ENCODE data around the gene ANKS6.

ANKS6 gene

GRCh38 chr9:98714833-98715232 is 81.5 kb downstream of the ANKS6 start:
- TF ChIP-seq POLR2AphosphoS5 (IDR thresholded peaks at IDR 0.05; ENCODE audit: low read depth, low read length), result no peak
- TF ChIP-seq TAF1 (IDR thresholded peaks at IDR 0.05; ENCODE audit: borderline replicate concordance, insufficient read depth, low read length), result no peak
- no peak for TF ChIP-seq REST (IDR thresholded peaks at IDR 0.05; ENCODE audit: insufficient read depth in 1 of 2, low read depth in 2 of 2, low read length in 2 of 2)
- TF ChIP-seq SIN3A (IDR thresholded peaks at IDR 0.05; ENCODE audit: borderline replicate concordance, insufficient read depth, low read length), result no peak
- TF ChIP-seq FOXP2 (optimal IDR thresholded peaks at IDR 0.05; ENCODE audit: borderline replicate concordance, extremely low read depth, extremely low read length, insufficient read depth), result no peak

- TF ChIP-seq POLR2AphosphoS5 (IDR thresholded peaks at IDR 0.05; ENCODE audit: low read depth, low read length) (no peak), TAF1 (IDR thresholded peaks at IDR 0.05; ENCODE audit: borderline replicate concordance, insufficient read depth, low read length) (no peak), REST (IDR thresholded peaks at IDR 0.05; ENCODE audit: insufficient read depth in 1 of 2, low read depth in 2 of 2, low read length in 2 of 2) (no peak), SIN3A (IDR thresholded peaks at IDR 0.05; ENCODE audit: borderline replicate concordance, insufficient read depth, low read length) (no peak), FOXP2 (optimal IDR thresholded peaks at IDR 0.05; ENCODE audit: borderline replicate concordance, extremely low read depth, extremely low read length, insufficient read depth) (no peak)
Measured at GRCh38 chr9:98712987-98713386, 83.4 kb downstream of the ANKS6 start.

DNA sequence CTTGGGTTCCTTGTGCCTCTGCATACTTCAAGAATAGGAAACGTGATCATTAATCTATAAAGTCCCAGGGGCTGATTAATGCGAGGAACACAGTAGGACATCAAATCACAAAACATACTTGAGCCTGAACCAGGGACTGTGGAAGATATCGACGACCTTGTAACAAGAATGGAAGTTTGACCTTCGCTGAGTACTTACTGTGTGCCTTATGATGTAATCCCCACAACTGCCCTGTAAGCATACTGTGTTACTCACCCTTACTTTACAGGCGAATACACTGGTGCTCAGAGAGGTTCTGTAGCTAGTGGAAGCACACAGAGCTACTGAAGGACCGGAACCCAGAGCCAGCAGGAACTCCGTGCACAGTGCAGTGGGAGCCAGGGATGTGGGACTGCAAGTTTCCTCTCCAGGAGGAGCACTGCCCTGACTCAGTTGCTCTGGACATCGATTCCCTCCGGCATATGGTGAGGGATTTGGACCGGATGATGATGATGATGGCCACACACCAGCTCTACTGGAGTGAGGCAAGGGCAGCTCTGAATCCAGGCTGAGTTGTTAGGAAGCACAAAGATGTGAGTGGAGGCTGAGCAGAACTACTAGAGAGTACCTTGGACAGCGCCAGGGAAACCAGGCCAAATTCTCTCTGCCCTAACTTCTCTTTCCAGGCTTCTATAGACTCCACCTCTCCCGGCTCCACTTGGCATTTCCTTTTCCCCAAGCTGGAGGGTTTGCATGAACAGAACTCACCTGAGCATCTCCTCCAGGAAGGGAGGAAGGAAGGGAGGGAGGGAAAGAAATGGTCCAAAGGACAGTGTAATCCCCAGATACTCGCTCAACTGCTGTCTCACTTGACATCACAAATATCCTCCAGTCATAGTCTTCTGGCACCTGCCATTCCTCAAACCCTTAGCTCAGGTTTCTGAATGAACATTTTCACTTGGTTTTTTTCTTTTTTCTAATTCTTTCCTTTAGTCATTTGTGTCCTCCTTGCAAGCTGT is 86.1 kb downstream of the ANKS6 start:
- TF ChIP-seq REST (IDR thresholded peaks at IDR 0.05; ENCODE audit: insufficient read depth in 1 of 2, low read depth in 2 of 2, low read length in 2 of 2) (peak; percentile 88 to 95), POLR2AphosphoS5 (IDR thresholded peaks at IDR 0.05; ENCODE audit: low read depth, low read length) (no peak)

- no peak for TF ChIP-seq FOXP2 (optimal IDR thresholded peaks at IDR 0.05; ENCODE audit: borderline replicate concordance, extremely low read depth, extremely low read length, insufficient read depth)
- TF ChIP-seq TAF1 (IDR thresholded peaks at IDR 0.05; ENCODE audit: borderline replicate concordance, insufficient read depth, low read length), result no peak
- TF ChIP-seq REST (IDR thresholded peaks at IDR 0.05; ENCODE audit: insufficient read depth in 1 of 2, low read depth in 2 of 2, low read length in 2 of 2), result no peak
- no peak for TF ChIP-seq POLR2AphosphoS5 (IDR thresholded peaks at IDR 0.05; ENCODE audit: low read depth, low read length)
- no peak for TF ChIP-seq SIN3A (IDR thresholded peaks at IDR 0.05; ENCODE audit: borderline replicate concordance, insufficient read depth, low read length)
Measured at GRCh38 chr9:98708933-98709911, 87.1 kb downstream of the ANKS6 start, which contains the start of gene GABBR2. TSS of gene GABBR2 (minus strand) at chr9:98708935. CDS start at chr9:98708737, 198 bp downstream.
